WI38 (cell line): Measurements from ENCODE around the gene ULK3.

Experiments
- H3K4me3 ChIP-seq: 2 replicates; pipeline ENCODE4 v1.5.1; 2011; ENCODE audit warnings: low read depth, mild to moderate bottlenecking, control low read depth, low read length
- TF ChIP-seq, protein P1 (sequence below): IDR thresholded peaks from 2 replicates; pipeline ENCODE4 v1.5.1; 2012; ENCODE audit warnings: low read depth, mild to moderate bottlenecking, control low read depth, low read length

Gene ULK3

DNA sequence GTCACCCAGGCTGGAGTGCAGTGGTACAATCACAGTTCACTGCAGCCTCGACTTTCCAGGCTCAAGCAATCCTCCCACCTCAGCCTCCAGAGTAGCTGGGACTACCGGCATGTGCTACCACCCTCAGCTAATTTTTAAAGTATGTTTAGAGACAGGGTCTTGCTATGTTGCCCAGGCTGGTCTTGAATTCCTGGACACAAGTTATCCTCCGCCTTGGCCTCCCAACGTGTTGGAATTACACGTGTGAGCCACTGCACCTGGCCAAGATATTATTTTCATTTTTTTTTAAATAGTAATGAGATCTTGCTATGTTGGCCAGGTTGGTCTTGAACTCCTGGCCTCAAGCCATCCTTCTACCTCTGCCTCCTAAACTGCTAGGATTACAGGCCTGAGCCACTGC, 42.5 kb upstream of the ULK3 start:
- H3K4me3 ChIP-seq = no peak overlapping the region
- TF ChIP-seq, protein P1, sequence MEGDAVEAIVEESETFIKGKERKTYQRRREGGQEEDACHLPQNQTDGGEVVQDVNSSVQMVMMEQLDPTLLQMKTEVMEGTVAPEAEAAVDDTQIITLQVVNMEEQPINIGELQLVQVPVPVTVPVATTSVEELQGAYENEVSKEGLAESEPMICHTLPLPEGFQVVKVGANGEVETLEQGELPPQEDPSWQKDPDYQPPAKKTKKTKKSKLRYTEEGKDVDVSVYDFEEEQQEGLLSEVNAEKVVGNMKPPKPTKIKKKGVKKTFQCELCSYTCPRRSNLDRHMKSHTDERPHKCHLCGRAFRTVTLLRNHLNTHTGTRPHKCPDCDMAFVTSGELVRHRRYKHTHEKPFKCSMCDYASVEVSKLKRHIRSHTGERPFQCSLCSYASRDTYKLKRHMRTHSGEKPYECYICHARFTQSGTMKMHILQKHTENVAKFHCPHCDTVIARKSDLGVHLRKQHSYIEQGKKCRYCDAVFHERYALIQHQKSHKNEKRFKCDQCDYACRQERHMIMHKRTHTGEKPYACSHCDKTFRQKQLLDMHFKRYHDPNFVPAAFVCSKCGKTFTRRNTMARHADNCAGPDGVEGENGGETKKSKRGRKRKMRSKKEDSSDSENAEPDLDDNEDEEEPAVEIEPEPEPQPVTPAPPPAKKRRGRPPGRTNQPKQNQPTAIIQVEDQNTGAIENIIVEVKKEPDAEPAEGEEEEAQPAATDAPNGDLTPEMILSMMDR = no peak

DNA sequence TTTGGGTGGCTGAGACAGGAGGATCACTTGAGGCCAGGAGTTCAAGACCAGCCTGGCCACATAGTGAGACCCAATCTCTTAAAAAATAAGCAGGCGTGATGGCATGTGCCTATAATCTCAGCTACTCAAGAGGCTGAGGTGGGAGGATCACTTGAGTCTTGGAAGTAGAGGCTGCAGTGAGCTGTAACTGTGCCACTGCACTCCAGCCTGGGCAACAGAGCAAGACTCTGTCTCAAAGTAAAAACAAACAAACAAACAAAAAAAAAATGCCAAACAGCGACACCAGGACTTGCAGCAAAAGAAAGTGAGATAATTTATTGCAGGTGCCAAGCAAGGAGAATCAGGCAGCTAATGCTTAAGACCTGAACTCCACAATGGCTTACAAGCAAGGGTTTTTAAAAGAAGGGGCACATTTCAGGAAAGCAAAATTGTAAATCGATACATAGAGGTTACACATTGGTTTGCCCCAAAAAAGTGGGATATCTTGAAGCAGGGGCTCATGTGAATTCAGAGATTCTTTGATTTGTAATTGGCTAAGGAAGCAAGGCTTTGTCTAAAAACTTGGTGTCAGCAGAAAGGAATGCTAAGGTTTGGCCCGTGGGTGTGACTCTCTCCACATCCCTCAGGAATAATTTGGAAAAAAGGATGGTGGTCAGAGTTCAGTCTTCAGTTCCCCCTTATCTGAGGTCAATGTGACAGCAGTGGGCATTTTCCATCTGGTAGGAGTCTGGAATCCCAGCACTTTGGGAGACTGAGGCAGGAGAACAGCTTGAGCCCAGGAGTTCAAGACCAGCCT, 41.7 kb upstream of the ULK3 start:
- TF ChIP-seq, protein P1 = no peak
- H3K4me3 ChIP-seq = no peak overlapping the region

DNA sequence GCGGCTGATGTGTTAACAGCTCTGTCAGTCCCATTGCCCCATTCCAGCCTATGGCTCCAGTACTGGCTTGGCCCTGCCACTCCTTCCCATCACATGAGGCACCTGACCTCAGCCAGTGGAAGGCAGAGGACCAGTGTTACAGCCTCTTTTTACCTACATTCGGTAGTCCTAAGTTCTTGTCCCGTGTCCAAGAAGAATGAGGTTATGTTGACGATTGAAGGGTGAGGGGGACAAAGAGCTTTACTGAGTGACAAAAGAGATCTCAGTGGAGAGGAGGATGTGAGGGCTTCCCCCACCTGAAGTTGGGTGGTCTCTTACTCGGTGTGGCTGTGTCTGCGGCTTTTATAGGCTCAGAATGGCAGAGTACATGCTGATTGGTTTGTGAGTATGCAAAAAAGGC, 39.6 kb upstream of the ULK3 start:
- TF ChIP-seq, protein P1 = no peak
- no peak overlapping the region for H3K4me3 ChIP-seq

DNA sequence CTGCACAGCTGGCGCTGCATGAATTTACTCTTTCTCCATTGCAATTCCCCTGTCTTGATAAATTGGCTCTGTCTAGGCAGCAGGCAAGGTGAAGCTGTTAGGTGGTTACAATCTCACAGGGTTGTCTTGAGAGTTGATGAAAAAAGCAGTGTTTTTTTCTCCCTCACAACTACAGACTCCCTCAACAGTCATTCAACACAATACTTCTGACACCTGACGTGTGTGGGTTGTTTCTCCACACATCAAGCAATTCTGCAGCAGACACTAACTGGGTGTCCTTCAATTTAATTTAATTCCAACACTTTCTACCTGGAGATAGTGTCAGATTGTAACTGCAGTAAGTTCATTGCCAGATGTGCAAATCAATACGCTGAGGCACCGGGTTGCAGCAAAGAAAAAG, 35.3 kb upstream of the ULK3 start:
- TF ChIP-seq, protein P1 = no peak
- no peak overlapping the region for H3K4me3 ChIP-seq

DNA sequence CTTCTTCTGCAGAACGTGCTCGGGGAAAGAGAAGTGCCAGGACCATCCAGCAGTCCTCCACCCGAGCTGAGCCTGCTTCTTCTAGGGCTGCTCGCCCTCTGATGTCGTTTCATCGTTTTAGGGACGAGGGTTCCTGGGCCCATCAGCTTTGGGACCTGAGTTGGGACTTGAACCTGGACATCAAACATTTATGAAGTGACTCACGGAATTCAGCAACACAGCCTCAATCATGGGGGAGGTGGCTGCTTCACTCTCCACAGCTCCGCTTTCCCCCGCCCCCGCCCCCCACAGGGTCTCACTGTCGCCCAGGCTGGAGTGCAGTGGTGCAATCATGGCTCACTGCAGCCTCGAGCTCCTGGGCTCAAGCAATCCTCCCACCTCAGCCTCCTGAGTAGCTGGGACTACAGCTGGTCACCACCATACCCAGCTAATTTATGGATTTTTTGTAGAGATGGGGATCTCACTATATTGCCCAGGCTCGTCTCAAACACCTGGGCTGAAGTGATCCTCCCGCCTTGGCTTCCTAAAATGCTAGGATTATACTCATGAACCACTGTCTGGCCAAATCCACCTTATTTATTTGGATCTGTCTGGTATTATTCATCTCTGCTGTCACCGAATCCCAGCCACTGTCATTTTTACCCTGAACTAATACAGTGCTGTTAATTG, 30.9 kb upstream of the ULK3 start:
- peak overlapping the region; percentile 90 for H3K4me3 ChIP-seq
- TF ChIP-seq, protein P1 = no peak

DNA sequence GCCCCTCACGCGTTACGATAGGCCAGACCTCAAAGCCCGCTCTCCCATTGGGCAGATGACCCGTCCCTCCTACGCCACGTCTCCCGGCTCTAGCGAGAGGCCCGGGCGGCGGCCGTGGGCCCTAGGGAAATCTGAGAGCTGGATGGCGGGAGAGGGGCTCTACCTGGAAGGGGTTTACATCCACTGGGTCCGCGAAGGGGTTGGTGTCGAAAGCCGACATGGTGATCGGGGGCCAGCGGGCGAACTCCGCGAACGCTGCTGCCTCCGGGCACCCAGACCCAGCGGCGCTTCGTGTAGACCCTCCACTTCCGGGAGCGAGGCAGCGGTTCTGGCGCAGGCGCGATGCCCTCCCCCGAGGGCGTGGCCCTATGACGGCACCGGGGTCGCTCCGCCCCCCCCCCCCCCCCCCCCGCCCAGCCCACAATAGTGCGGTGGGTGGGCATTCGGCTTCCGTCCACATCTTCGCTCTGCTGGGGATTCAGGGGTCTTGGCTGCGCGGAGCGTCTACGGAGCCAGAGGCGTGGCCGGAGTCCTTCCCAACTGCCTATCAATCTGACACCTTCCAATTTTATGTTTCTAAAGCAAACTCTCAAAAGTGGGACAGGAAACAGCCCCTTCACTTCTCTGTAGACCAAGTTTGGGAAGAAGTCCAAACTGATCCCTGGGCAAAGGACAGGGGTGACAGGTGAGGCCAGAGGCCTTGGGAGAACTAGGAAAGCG, 30.2 kb upstream of the ULK3 start, which contains the start of gene SCAMP2:
SCAMP2 (minus strand) TSS at position 330 of the 720 bp plus-strand sequence; CDS start at position 220, 110 bp downstream.
- TF ChIP-seq, protein P1 = no peak
- peak within 1 kb of the TSS; percentile 90 for H3K4me3 ChIP-seq

DNA sequence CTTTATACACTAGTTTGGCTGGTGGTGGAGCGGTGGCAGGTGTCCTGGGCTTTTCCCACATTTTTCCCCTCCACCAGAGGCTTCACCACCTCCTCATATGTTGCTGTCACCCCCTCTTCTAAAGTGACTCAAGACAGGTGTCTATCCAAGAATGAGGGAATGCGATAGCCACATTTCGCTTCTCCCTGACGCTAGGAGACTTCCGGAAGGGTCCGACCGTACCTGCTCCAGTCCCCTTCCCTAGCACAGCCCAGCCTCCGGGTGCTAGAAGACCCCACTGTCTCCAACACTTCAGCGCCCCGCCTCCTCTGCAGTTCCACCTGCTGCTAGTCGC, 29.7 kb upstream of the ULK3 start:
- TF ChIP-seq, protein P1 = no peak
- peak overlapping the region; percentile 90 for H3K4me3 ChIP-seq
